Myocyte (in vitro differentiated cells): ENCODE data around the gene PDZD4. TPM values are rescaled to one million over a fixed set of nuclear protein-coding genes. Genes with fewer than 3 reads are reported as not detected.

ENCODE experiments used
- DNase-seq: peaks from one replicate; pipeline ENCODE4 v3.0.0-alpha.2; 2012; ENCODE audit warnings: low read depth
- total RNA-seq: library from RNA; depleted of rRNA; stranded (reverse); fragments of >200 nt; gene quantifications from 2 replicates; pipeline ENCODE4 v1.2.3, GENCODE V29; 2014

The PDZD4 gene
- total RNA-seq, 1 donor from 2014 or later = 1.4 TPM

DNA sequence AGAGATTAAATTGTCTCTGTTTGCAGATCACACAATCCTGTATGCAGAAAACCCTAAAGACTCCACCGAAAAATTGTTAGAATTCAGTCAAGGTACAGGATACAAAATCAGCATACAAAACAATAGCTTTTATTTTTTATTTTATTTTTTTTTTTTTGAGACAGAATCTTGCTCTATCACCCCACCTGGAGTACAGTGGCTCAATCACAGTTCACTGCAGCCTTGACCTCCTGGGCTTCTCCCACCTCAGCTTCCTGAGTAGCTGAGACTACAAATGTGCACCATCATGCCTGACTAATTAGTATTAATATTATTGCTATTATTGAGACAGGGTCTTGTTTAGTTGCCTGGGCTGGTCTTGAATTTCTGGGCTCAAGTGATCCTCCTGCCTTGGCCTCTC is 75.2 kb downstream of the PDZD4 start:
- DNase-seq = no peak

Other genes with a start within 250 kb of the PDZD4 start
- 32.6 and 35.1 TPM in 2 replicates for gene CCNQ, start 231.4 kb downstream of the PDZD4 start, total RNA-seq
- gene DUSP9, start 183.3 kb downstream of the PDZD4 start, total RNA-seq = not detected in 2 replicates
- gene PNCK, start 156.7 kb downstream of the PDZD4 start, total RNA-seq = 1.1 and 2.1 TPM in 2 replicates
- 20.7 and 39.8 TPM in 2 replicates for gene SLC6A8, start 142.6 kb downstream of the PDZD4 start, total RNA-seq
- gene BCAP31, start 106.2 kb downstream of the PDZD4 start, total RNA-seq = 150 and 162 TPM in 2 replicates
- gene ABCD1, start 105.7 kb downstream of the PDZD4 start, total RNA-seq = 53.8 and 71.6 TPM in 2 replicates
- 5.1 and 11.9 TPM in 2 replicates for gene PLXNB3, start 66.3 kb downstream of the PDZD4 start, total RNA-seq
- 252 and 340 TPM in 2 replicates for gene SRPK3, start 49.5 kb downstream of the PDZD4 start, total RNA-seq
- 92.7 and 104 TPM in 2 replicates for gene IDH3G, start 36.2 kb downstream of the PDZD4 start, total RNA-seq
- 155 and 228 TPM in 2 replicates for gene SSR4, start 35.9 kb downstream of the PDZD4 start, total RNA-seq
- gene L1CAM, start 55.6 kb upstream of the PDZD4 start, total RNA-seq = 24.6 and 44.9 TPM in 2 replicates
- gene AVPR2, start 74.1 kb upstream of the PDZD4 start, total RNA-seq = 0.48 and 1.0 TPM in 2 replicates
- 12.8 and 18.2 TPM in 2 replicates for gene ARHGAP4, start 95.7 kb upstream of the PDZD4 start, total RNA-seq
- 120 and 132 TPM in 2 replicates for gene NAA10, start 104.5 kb upstream of the PDZD4 start, total RNA-seq
- gene RENBP, start 114.1 kb upstream of the PDZD4 start, total RNA-seq = 2.5 and 2.7 TPM in 2 replicates
- gene HCFC1, start 141.3 kb upstream of the PDZD4 start, total RNA-seq = 27.1 and 33.8 TPM in 2 replicates
- 10.9 and 11.9 TPM in 2 replicates for gene TMEM187, start 142.2 kb upstream of the PDZD4 start, total RNA-seq
- 83.3 and 90.4 TPM in 2 replicates for gene IRAK1, start 189.4 kb upstream of the PDZD4 start, total RNA-seq